CD4-positive, alpha-beta T cell treated with Interleukin-6 at 100 ng/mL for 8 hours (primary cell): ENCODE results near the gene IL20RB.

Experiments
- DNase-seq: peaks from one replicate; pipeline ENCODE4 v3.0.0-alpha.2; 2020; ENCODE audit warnings: mixed read lengths, low spot score

Gene IL20RB, protein sequence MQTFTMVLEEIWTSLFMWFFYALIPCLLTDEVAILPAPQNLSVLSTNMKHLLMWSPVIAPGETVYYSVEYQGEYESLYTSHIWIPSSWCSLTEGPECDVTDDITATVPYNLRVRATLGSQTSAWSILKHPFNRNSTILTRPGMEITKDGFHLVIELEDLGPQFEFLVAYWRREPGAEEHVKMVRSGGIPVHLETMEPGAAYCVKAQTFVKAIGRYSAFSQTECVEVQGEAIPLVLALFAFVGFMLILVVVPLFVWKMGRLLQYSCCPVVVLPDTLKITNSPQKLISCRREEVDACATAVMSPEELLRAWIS

DNA sequence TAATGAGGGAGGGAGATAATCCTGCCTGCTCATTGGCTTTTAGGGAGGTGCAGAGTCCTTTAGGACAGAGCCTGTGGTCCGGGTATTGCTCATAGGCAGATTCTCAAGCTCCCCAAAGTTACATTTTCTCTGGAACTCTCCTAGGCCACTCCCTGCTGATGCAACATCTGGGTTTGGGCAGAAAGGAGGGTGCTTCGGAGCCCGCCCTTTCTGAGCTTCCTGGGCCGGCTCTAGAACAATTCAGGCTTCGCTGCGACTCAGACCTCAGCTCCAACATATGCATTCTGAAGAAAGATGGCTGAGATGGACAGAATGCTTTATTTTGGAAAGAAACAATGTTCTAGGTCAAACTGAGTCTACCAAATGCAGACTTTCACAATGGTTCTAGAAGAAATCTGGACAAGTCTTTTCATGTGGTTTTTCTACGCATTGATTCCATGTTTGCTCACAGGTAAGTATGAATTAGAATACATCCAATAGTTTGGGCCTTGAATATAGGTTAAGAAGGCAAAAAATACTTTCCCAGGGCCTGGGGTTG, at the start of gene IL20RB:
TSS of gene IL20RB (plus strand) at position 233 of the 538 bp plus-strand sequence. CDS start at position 364, 131 bp downstream.
- DNase-seq: no peak

DNA sequence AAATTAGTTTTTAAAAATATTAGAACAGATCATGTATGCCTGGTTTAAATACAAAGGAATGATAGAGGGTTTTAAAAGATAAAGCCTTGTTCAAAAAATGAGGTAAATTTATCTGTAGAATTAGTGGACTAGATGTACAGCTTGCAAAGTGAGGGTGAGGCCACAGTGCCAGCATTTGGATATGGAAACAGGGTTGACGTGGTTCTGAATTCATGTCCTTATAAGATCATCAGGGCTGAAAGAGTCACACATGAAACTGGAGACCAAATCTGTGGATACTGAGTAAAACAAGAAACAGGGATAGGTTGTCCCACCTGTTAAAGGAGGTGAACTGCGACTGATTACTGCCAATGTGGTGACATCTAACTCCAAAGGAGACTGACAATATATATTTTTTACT, 49.5 kb upstream of the IL20RB start:
- no peak for DNase-seq

GRCh38 chr3:136909187-136909586, 48.6 kb upstream of the IL20RB start:
- no peak for DNase-seq

DNA sequence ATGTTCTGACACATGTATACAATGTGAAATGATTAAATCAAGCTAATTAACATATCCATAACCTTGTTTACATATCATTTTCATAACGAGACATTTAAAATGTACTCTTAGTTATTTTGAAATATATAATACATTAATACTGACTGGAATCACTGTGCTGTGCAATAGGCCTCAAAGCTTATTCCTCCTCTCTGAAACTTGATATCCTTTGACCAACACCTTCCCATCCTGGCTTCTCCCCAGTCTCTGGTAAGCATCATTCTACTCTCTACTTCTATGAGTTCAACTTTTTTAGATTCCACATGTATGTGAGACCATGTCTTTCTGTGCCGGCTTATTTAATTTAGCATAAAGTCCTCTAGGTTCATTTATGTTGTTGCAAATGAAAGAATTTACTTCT, 47.1 kb upstream of the IL20RB start:
- no peak for DNase-seq

DNA sequence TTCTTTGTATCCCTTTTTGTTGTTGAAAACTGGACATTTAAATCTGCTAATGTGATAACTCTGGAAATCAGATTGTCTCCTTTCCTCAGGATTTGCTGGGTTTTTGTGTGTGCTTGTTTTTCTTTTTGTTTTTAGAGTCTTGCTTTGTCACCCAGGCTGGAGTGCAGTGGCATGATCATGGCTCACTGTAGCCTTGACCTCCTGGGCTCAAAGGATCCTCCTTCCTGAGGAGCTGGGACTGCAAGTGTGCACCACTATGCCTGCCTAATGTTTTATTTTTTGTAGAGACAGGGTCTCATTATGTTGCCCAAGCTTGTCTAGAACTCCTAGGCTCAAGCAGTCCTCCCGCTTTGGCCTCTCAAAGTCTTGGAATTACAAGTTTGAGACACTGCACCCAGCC, 44.6 kb upstream of the IL20RB start:
- no peak for DNase-seq

GRCh38 chr3:136914739-136915138, 43.0 kb upstream of the IL20RB start:
- DNase-seq: no peak

- DNase-seq: no peak
Observed at GRCh38 chr3:136916223-136916622, 41.6 kb upstream of the IL20RB start.

- DNase-seq: peak; percentile 71
Observed at GRCh38 chr3:136919799-136920580, 37.8 kb upstream of the IL20RB start.

GRCh38 chr3:136920904-136921611, 36.7 kb upstream of the IL20RB start:
- DNase-seq: no peak

GRCh38 chr3:136925425-136926190, 32.2 kb upstream of the IL20RB start:
- no peak for DNase-seq

GRCh38 chr3:136928240-136928639, 29.5 kb upstream of the IL20RB start:
- no peak for DNase-seq

- DNase-seq: no peak
Observed at GRCh38 chr3:136929977-136930670, 27.7 kb upstream of the IL20RB start.

DNA sequence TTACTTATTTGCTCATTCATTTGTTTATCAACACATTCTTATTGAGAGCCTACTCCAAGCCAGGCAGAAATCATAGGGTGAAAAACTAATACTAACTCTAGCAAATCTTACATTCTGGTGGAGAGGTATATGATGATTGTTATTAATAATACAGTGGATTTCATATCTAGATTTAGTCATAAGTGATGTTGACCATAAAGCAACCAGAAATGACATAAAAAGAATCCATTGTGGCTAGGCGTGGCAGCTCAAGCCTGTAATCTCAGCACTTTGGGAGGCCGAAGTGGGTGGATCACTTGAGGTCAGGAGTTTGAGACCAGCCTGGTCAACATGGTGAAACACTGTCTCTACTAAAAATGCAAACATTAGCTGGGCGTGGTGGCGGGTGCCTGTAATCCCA, 26.2 kb upstream of the IL20RB start:
- no peak for DNase-seq

GRCh38 chr3:136932523-136932922, 25.3 kb upstream of the IL20RB start:
- DNase-seq: no peak

DNA sequence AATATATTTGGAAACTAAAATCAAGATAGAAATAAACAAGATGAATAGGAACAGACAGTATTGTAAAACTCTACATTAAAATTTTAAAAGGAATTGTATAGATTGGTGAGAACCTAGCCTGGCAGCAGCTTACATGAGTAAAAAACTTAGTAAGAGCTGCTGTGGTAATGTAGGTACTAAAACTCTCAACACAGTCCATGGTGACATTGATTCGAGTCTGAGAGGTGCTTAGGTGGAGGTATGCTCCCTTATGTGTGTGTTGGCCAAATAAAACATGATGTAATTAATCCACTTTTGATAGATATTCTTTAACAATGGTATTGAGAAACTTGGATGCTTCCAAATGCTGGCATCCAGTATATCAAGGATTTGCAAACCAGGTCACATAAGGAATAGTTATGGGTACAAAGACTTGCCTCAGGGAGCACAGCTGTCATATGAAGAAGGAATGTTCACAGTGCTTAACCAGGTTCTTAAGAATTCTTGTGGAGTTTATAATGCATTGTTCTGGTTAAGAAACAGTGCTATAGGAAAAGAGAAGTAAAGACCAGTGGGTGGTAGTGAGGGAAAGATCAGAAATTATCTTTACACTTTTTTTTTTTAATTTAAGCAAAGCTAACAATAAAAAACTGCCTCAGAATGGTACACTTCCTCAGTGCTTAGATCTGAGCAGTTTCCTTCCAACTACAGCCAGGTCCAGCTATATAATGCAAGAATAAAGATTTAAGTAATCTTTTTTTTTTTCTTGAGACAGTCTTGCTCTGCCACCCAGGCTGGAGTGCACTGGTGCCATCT, 24.6 kb upstream of the IL20RB start:
- no peak for DNase-seq

- no peak for DNase-seq
Observed at GRCh38 chr3:136937175-136937574, 20.6 kb upstream of the IL20RB start.

DNA sequence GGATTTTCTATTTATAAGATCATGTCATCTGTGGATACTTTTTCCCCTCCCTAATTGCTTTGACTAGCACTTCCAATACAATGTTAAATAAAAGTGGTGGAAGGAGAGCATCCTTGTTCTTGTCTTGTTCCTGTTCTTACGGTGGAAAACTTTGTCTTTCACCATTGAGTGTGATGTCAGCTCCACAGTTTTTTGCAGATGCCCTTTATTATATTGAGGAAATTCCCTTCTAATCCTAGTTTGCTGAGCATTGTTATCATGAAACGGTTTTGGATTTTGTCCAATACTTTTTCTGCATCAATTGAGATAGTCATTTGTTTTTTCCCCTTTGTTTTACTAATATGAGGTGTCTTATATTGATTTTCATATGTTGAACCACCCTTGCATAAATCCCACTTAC, 19.9 kb upstream of the IL20RB start:
- no peak for DNase-seq

- DNase-seq: no peak
Observed at GRCh38 chr3:136938334-136938733, 19.4 kb upstream of the IL20RB start.

GRCh38 chr3:136939489-136939888, 18.3 kb upstream of the IL20RB start:
- no peak for DNase-seq

- no peak for DNase-seq
Observed at GRCh38 chr3:136942803-136943202, 15.0 kb upstream of the IL20RB start.
